Neuronal stem cell (in vitro differentiated cells): ENCODE measurements around the gene DDB1.

ENCODE experiments used
- DNase-seq: peaks from one replicate; pipeline ENCODE4 v3.0.0-alpha.2; 2013; ENCODE audit warnings: low spot score
- H2AFZ ChIP-seq: one replicate; pipeline ENCODE4 v1.6.1; 2013; ENCODE audit warnings: mild to moderate bottlenecking, low read length, inconsistent platforms
- H2AK5ac ChIP-seq: 2 replicates; pipeline ENCODE4 v1.6.1; 2013; ENCODE audit warnings: low read depth, mild to moderate bottlenecking, inconsistent platforms, low read length, moderate library complexity, mixed read lengths
- H2BK120ac ChIP-seq: 2 replicates; pipeline ENCODE4 v1.6.1; 2013; ENCODE audit warnings: low read depth, mild to moderate bottlenecking, inconsistent platforms, low read length, moderate library complexity, mixed read lengths
- H2BK12ac ChIP-seq: one replicate; pipeline ENCODE4 v1.6.1; 2013; ENCODE audit warnings: low read length, inconsistent platforms
- H2BK15ac ChIP-seq: 2 replicates; pipeline ENCODE4 v1.6.1; 2013; ENCODE audit warnings: mild to moderate bottlenecking, low read length, inconsistent platforms, mixed read lengths
- H2BK5ac ChIP-seq: one replicate; pipeline ENCODE4 v1.6.1; 2013; ENCODE audit warnings: inconsistent platforms, mild to moderate bottlenecking, low read length, moderate library complexity
- H3K14ac ChIP-seq: one replicate; pipeline ENCODE4 v1.6.1; 2013; ENCODE audit warnings: low read length, inconsistent platforms
- H3K18ac ChIP-seq: 2 replicates; pipeline ENCODE4 v1.6.1; 2013; ENCODE audit warnings: low read length, inconsistent platforms
- H3K23ac ChIP-seq: 2 replicates; pipeline ENCODE4 v1.6.1; 2013; ENCODE audit warnings: low read depth, mild to moderate bottlenecking, mixed read lengths, low read length, inconsistent platforms; ENCODE audit not compliant: poor library complexity
- H3K27ac ChIP-seq: replicated peaks from 3 replicates; pipeline ENCODE4 v1.5.1; 2013; ENCODE audit warnings: low read length, inconsistent platforms
- H3K27me3 ChIP-seq, 3 experiments: 2 replicates each; pipeline ENCODE4 v1.6.1; 2013; ENCODE audit warnings: low read length in 3 of 3, mild to moderate bottlenecking in 2 of 3, inconsistent platforms in 1 of 3, low read depth in 1 of 3, mixed read lengths in 1 of 3, moderate library complexity in 1 of 3; ENCODE audit not compliant: control insufficient read depth in 3 of 3, insufficient read depth in 3 of 3
- H3K36me3 ChIP-seq, 2 donors: replicated peaks in 1 of 2; 2 replicates each; pipeline ENCODE4 v1.6.1; 2013; ENCODE audit warnings: low read length in 2 of 2; ENCODE audit not compliant: control insufficient read depth in 2 of 2, insufficient read depth in 2 of 2
- H3K4ac ChIP-seq: 2 replicates; pipeline ENCODE4 v1.6.1; 2013; ENCODE audit warnings: inconsistent platforms, mild to moderate bottlenecking, low read length, moderate library complexity
- H3K4me1 ChIP-seq, 2 donors: 1 replicate in 1 of 2; 2 replicates in 1 of 2; pipeline ENCODE4 v1.6.1; 2013; ENCODE audit warnings: low read length in 2 of 2, low read depth in 1 of 2; ENCODE audit not compliant: control insufficient read depth in 2 of 2, insufficient read depth in 1 of 2
- H3K4me2 ChIP-seq: one replicate; pipeline ENCODE4 v1.6.1; 2013; ENCODE audit warnings: mild to moderate bottlenecking, low read length, inconsistent platforms; ENCODE audit not compliant: insufficient read depth, poor library complexity, severe bottlenecking
- H3K4me3 ChIP-seq, 2 donors: 2 replicates each; pipeline ENCODE4 v1.5.1; 2013; ENCODE audit warnings: low read length in 2 of 2, mild to moderate bottlenecking in 2 of 2, inconsistent platforms in 1 of 2, moderate library complexity in 1 of 2
- H3K79me1 ChIP-seq: one replicate; pipeline ENCODE4 v1.6.1; 2013; ENCODE audit warnings: low read depth, mild to moderate bottlenecking, inconsistent platforms, low read length, moderate library complexity
- H3K9ac ChIP-seq: one replicate; pipeline ENCODE4 v1.6.1; 2013; ENCODE audit warnings: mild to moderate bottlenecking, low read depth, low read length, inconsistent platforms; ENCODE audit not compliant: poor library complexity
- H3K9me3 ChIP-seq, 2 donors: replicated peaks in 1 of 2; 2 replicates each; pipeline versions ENCODE3 to v1.6.1; 2013; ENCODE audit warnings: low read length in 2 of 2, mild to moderate bottlenecking in 2 of 2, inconsistent platforms in 1 of 2, low read depth in 1 of 2, mixed read lengths in 1 of 2, moderate library complexity in 1 of 2; ENCODE audit not compliant: control insufficient read depth in 2 of 2, insufficient read depth in 1 of 2
- H4K8ac ChIP-seq: one replicate; pipeline ENCODE4 v1.6.1; 2013; ENCODE audit warnings: low read depth, mild to moderate bottlenecking, inconsistent platforms, low read length, moderate library complexity
- H4K91ac ChIP-seq: one replicate; pipeline ENCODE4 v1.6.1; 2013; ENCODE audit warnings: low read length, low read depth, mild to moderate bottlenecking, inconsistent platforms; ENCODE audit not compliant: poor library complexity
- WGBS, 2 donors: extraction: QIAGEN DNeasy Blood & Tissue Kit; methylation state at CpG; one replicate each; pipeline ENCODE4 v1.1.7; 2013; ENCODE audit warnings: missing lambda C conversion rate in 2 of 2, mixed read lengths in 1 of 2; ENCODE audit not compliant: insufficient read length in 2 of 2, insufficient replicate concordance in 1 of 2; ENCODE audit errors: extremely low coverage in 2 of 2; 5-methylcytosine and 5-hydroxymethylcytosine counted together

Gene DDB1

DNA sequence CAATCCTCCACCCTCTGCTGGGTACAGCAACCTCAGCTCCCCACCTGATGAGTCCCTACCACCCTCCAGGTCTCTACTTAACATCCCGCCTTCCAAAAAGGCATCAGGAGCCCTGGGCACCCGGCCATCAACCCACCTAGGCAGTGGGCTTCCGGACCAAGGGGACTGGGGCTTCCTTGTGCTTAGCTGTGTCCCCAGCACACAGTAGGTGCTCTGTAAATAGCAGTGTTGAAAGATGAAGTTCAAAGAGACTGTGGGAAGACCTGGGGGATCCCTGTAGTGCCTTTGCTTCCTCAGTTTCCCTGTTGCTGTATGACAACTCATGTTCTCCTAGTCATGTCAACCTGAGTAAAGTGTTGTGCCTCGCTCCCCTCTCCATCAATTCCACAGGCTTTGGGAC lies 58.8 kb downstream of the DDB1 start:
- Histone ChIP-seq H3K4me3 (peak overlapping the region in 1 of 2 donors; percentile 46), H3K36me3 (peaks cover 0 to 42% of the 10 kb centered on the region in 2 donors), H3K4me1 (peaks cover 0 to 6% of the 10 kb centered on the region in 2 donors), H3K4ac (no peak overlapping the region), H3K14ac (no peak overlapping the region), H2BK5ac (no peak overlapping the region), H2AK5ac (no peak overlapping the region), H3K9me3 (peaks cover 0 to 2% of the 10 kb centered on the region in 2 donors), H2BK120ac (no peak overlapping the region), H2BK12ac (no peak overlapping the region), H3K9ac (no peak overlapping the region), H3K18ac (no peak overlapping the region), H3K79me1 (no peaks in the 10 kb centered on the region), H4K91ac (no peak overlapping the region), H3K4me2 (no peak overlapping the region), H2AFZ (no peak overlapping the region), H3K27ac (no peak overlapping the region), H2BK15ac (no peak overlapping the region), H3K23ac (no peak overlapping the region), H3K27me3 (no peaks in the 10 kb centered on the region), H4K8ac (no peak overlapping the region)
- DNase-seq: no peak
- no CpG with 5 or more reads among the region's 4 CpGs for WGBS, 2 donors

DNA sequence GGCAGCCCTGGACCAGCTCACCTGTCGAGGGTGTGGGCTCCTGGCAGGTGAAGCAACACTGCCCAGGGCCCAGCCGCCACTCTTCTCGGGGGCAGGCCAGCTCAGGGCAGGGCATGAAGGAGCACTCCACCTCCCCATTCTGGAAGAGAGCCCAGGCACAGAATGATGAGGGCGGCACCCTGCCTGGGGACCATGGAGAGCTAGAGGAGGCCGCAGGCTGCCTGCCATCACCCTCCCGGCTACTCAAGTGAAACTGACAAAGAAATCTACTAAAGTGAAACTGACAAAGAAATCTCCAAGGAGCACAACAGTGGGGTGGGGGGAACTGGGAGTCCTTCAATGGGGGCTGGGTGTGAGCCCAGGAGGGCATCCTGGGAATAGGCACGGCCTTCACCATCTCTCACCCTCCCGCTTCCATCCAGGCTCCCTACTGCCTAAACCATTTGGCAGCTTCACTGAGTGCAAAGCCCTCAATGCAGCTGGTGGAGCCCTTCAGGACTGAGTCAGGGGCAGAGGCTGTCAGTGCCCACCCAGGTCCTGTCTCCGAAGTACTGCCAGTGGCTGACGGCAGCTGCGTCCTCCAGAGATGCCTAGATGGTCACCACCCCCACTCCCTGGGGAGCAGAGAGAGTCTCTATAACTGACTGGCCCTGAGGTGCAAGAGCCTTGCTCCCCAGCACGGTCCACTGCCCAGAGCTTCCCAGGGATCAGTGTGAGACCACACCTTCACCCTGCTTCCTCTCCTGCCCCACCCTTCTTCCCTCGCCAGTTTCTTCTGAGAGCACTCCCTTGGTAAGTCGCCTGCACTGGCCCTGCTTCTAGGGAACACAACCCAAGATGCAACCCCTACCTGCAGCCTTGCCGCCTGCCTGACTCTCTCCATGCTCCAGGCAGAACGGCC lies 59.5 kb downstream of the DDB1 start:
- H3K79me1 ChIP-seq: no peaks in the 10 kb centered on the region
- H3K9ac ChIP-seq: no peak overlapping the region
- H3K9me3 ChIP-seq: peaks cover 0 to 2% of the 10 kb centered on the region in 2 donors
- H2BK15ac ChIP-seq: no peak overlapping the region
- H3K4me1 ChIP-seq: peaks cover 0 to 6% of the 10 kb centered on the region in 2 donors
- no peak overlapping the region for H3K4ac ChIP-seq
- H2AK5ac ChIP-seq: no peak overlapping the region
- H3K18ac ChIP-seq: no peak overlapping the region
- no peak overlapping the region for H3K27ac ChIP-seq
- peak overlapping the region; percentile 38 for H3K23ac ChIP-seq
- peak overlapping the region in 1 of 2 donors; percentile 48 for H3K4me3 ChIP-seq
- no peak overlapping the region for H2BK5ac ChIP-seq
- DNase-seq: no peak
- H2BK120ac ChIP-seq: no peak overlapping the region
- no CpG with 5 or more reads among the region's 16 CpGs for WGBS, 2 donors
- H3K14ac ChIP-seq: no peak overlapping the region
- no peaks in the 10 kb centered on the region for H3K27me3 ChIP-seq
- no peak overlapping the region for H4K91ac ChIP-seq
- peaks cover 0 to 45% of the 10 kb centered on the region in 2 donors for H3K36me3 ChIP-seq
- H2AFZ ChIP-seq: no peak overlapping the region
- no peak overlapping the region for H2BK12ac ChIP-seq
- no peak overlapping the region for H4K8ac ChIP-seq
- H3K4me2 ChIP-seq: no peak overlapping the region

GRCh38 chr11:61272731-61273130 lies 60.2 kb downstream of the DDB1 start:
- no peak overlapping the region for H3K23ac ChIP-seq
- no peaks in the 10 kb centered on the region for H3K27me3 ChIP-seq
- H3K79me1 ChIP-seq: no peaks in the 10 kb centered on the region
- H3K4me3 ChIP-seq: peak overlapping the region in 1 of 2 donors; percentile 48
- no peak overlapping the region for H3K18ac ChIP-seq
- no peak overlapping the region for H4K91ac ChIP-seq
- H2BK15ac ChIP-seq: no peak overlapping the region
- no peak overlapping the region for H3K14ac ChIP-seq
- H2AFZ ChIP-seq: no peak overlapping the region
- peaks cover 0 to 2% of the 10 kb centered on the region in 2 donors for H3K9me3 ChIP-seq
- 100% methylated on average over 1 of the region's 3 CpGs; no CpG with 5 or more reads in 1 of the 2 donors for WGBS, 2 donors
- no peak overlapping the region for H3K4ac ChIP-seq
- no peak overlapping the region for H4K8ac ChIP-seq
- no peak overlapping the region for H2AK5ac ChIP-seq
- H3K9ac ChIP-seq: no peak overlapping the region
- H3K27ac ChIP-seq: no peak overlapping the region
- H3K36me3 ChIP-seq: peaks cover 0 to 41% of the 10 kb centered on the region in 2 donors
- peaks cover 0 to under 1% of the 10 kb centered on the region in 2 donors for H3K4me1 ChIP-seq
- no peak overlapping the region for H2BK5ac ChIP-seq
- no peak for DNase-seq
- H2BK12ac ChIP-seq: no peak overlapping the region
- no peak overlapping the region for H2BK120ac ChIP-seq
- no peak overlapping the region for H3K4me2 ChIP-seq

DNA sequence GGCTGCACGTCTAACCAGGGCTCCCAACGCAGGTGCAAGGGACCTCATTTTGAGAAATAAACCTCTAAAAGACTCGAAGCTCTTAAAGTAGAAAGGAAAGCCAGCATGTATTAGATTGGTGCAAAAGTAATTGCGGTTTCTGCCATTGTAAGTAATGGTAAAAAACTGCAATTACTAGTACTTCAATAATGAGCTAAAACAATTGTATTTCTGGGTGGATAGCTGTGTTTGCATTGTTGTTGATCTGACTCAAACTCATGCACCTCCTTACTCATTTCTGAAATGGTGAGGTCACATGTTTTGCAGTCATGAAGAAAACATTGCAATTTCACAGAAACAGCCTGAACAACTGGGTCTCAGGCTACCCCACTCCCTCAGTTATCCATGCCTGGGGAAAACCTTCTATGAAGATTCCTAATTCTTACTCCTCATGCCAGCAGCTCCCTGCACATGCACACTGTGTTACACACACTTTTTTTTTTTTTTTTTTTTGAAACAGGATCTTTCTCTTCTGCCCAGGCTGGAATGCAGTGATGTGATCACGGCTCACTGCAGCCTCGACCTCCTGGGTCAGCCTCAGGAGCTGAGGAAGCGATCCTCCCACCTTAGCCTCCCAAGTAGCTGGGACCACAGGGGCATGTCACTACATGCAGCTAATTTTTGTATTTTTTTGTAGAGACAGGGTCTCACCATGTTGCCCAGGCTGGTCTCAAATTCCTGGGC lies 62.4 kb downstream of the DDB1 start:
- Histone ChIP-seq H3K23ac (no peak overlapping the region), H3K14ac (no peak overlapping the region), H2BK5ac (no peak overlapping the region), H3K4me1 (no peaks in the 10 kb centered on the region), H3K27ac (no peak overlapping the region), H2BK15ac (no peak overlapping the region), H2AFZ (no peak overlapping the region), H2AK5ac (no peak overlapping the region), H3K4me3 (no peak overlapping the region), H3K18ac (no peak overlapping the region), H3K4me2 (no peak overlapping the region), H4K91ac (no peak overlapping the region), H3K79me1 (no peaks in the 10 kb centered on the region), H4K8ac (no peak overlapping the region), H3K4ac (no peak overlapping the region), H3K9ac (no peak overlapping the region), H3K9me3 (peaks cover 0 to 2% of the 10 kb centered on the region in 2 donors), H3K27me3 (no peaks in the 10 kb centered on the region), H3K36me3 (peaks cover 0 to 40% of the 10 kb centered on the region in 2 donors), H2BK120ac (no peak overlapping the region), H2BK12ac (no peak overlapping the region)
- WGBS, 2 donors: no CpG with 5 or more reads among the region's 7 CpGs
- no peak for DNase-seq
